Keratinocyte (primary cell): ENCODE data around the gene GLOD4. TPM values are rescaled to one million over a fixed set of nuclear protein-coding genes. Genes with fewer than 3 reads are reported as not detected.
A peak's percentile ranks its signal among the peaks of the same experiment; 100 is the strongest.

Experiments
- DNase-seq: peaks from one replicate; pipeline ENCODE4 v3.0.0-alpha.2; 2011; ENCODE audit warnings: low read depth, missing footprints, low spot score
- FAIRE-seq: peaks from 2 replicates; lab custom pipeline; 2011; peaks lifted over from hg19 to GRCh38; lab: Jason Lieb, UNC
- H2AFZ ChIP-seq: 2 replicates; pipeline ENCODE4 v1.6.0; 2012; ENCODE audit warnings: low read length, control low read depth, inconsistent platforms; ENCODE audit not compliant: control insufficient read depth
- H3K27ac ChIP-seq: 2 replicates; pipeline ENCODE4 v1.5.1; 2011; ENCODE audit warnings: low read length; ENCODE audit not compliant: control insufficient read depth, insufficient read depth
- H3K27me3 ChIP-seq: 3 replicates; pipeline ENCODE4 v1.6.0; 2011; ENCODE audit warnings: low read length; ENCODE audit not compliant: control insufficient read depth, insufficient read depth; ENCODE audit errors: extremely low read depth
- H3K36me3 ChIP-seq, 2 experiments: 2 replicates in 1 of 2; 3 replicates in 1 of 2; pipeline ENCODE4 v1.5.1; 2011; ENCODE audit warnings: low read length in 2 of 2, mild to moderate bottlenecking in 1 of 2; ENCODE audit not compliant: control insufficient read depth in 2 of 2, insufficient read depth in 2 of 2; ENCODE audit errors: extremely low read depth in 1 of 2
- H3K4me1 ChIP-seq: 3 replicates; pipeline ENCODE4 v1.5.1; 2011; ENCODE audit warnings: low read length; ENCODE audit not compliant: control insufficient read depth, insufficient read depth; ENCODE audit errors: extremely low read depth
- H3K4me2 ChIP-seq: 3 replicates; pipeline ENCODE4 v1.6.0; 2011; ENCODE audit warnings: low read depth, low read length; ENCODE audit not compliant: control insufficient read depth, insufficient read depth; ENCODE audit errors: extremely low read depth
- H3K4me3 ChIP-seq, 3 experiments: fragments of 200-600 bp in 1 of 3; sonication (generic) in 1 of 3; 2 replicates in 2 of 3; 3 replicates in 1 of 3; pipeline ENCODE4 v1.5.1; 2011 to 2016; ENCODE audit warnings: low read length in 3 of 3, mild to moderate bottlenecking in 3 of 3, control low read depth in 2 of 3, inconsistent platforms in 1 of 3, low read depth in 1 of 3, mixed read lengths in 1 of 3, mixed run types in 1 of 3, moderate library complexity in 1 of 3; ENCODE audit not compliant: control insufficient read depth in 2 of 3, insufficient read depth in 2 of 3; ENCODE audit errors: extremely low read depth in 1 of 3
- H3K79me2 ChIP-seq: 2 replicates; pipeline ENCODE4 v1.6.0; 2012; ENCODE audit warnings: low read length; ENCODE audit not compliant: control insufficient read depth, insufficient read depth
- H3K9ac ChIP-seq: 3 replicates; pipeline ENCODE4 v1.6.0; 2011; ENCODE audit warnings: low read length; ENCODE audit not compliant: control insufficient read depth, insufficient read depth; ENCODE audit errors: extremely low read depth
- H3K9me1 ChIP-seq: 3 replicates; pipeline ENCODE4 v1.6.0; 2011; ENCODE audit warnings: low read length; ENCODE audit not compliant: control insufficient read depth, insufficient read depth; ENCODE audit errors: extremely low read depth
- H3K9me3 ChIP-seq: 2 replicates; pipeline ENCODE4 v1.5.1; 2012; ENCODE audit warnings: low read depth, low read length; ENCODE audit not compliant: control insufficient read depth
- H4K20me1 ChIP-seq: 3 replicates; pipeline ENCODE4 v1.6.0; 2011; ENCODE audit warnings: low read length; ENCODE audit not compliant: control insufficient read depth, insufficient read depth; ENCODE audit errors: extremely low read depth
- CTCF ChIP-seq, 3 experiments: IDR thresholded peaks in 1 of 3; conservative IDR thresholded peaks in 1 of 3; optimal IDR thresholded peaks in 1 of 3; 2 replicates in 2 of 3; 3 replicates in 1 of 3; pipeline versions ENCODE3 to v1.5.1; 2011; ENCODE audit warnings: low read length in 3 of 3, mild to moderate bottlenecking in 3 of 3, moderate library complexity in 2 of 3, control low read depth in 1 of 3, inconsistent platforms in 1 of 3; ENCODE audit not compliant: insufficient read depth in 2 of 3; ENCODE audit errors: extremely low read depth in 1 of 3
- EZH2 ChIP-seq: IDR thresholded peaks from one replicate; pipeline ENCODE4 v1.6.1; 2012; ENCODE audit warnings: inconsistent platforms, mild to moderate bottlenecking, low read length, moderate library complexity
- dilution Hi-C: fragments of 300-500 bp; cut with MboI; formaldehyde crosslinking; loops from one replicate; pipeline ENCODE4 v1.7.0; 2020; ENCODE audit warnings: low sequenced_read_pairs; ENCODE audit not compliant: extremely low pct_ligation_motif_present
- polyA plus RNA-seq, 5 experiments: library from polyadenylated mRNA; depleted of rRNA in 3 of 5; stranded (reverse) in 3 of 5; stranded (forward) in 1 of 5; unstranded in 1 of 5; fragments of >200 nt; gene quantifications; 1 replicate in 1 of 5; 2 replicates in 3 of 5; 3 replicates in 1 of 5; pipeline versions ENCODE4 v1.2.1 to v1.2.3, GENCODE V29; 2011 to 2012; ENCODE audit warnings: missing spikeins in 2 of 5, low read depth in 1 of 5, low replicate concordance in 1 of 5

The GLOD4 gene
- polyA plus RNA-seq, 1 donor (not counting 4 experiments of a cell fraction or from before 2014, with no cell fraction given) = 71.9 TPM

GRCh38 chr17:732902-733720 lies 49.0 kb downstream of the GLOD4 start:
- peak overlapping the region; percentile 59 to 68 (median 59) for H3K4me3 ChIP-seq
- H4K20me1 ChIP-seq = no peaks in the 10 kb centered on the region
- H2AFZ ChIP-seq = no peak overlapping the region
- H3K9me3 ChIP-seq = no peaks in the 10 kb centered on the region
- peak overlapping the region; percentile 69 for H3K27ac ChIP-seq
- peak overlapping the region; percentile 94 for H3K4me2 ChIP-seq
- dilution Hi-C loops = no loop called here
- peaks cover 30% of the 10 kb centered on the region for H3K79me2 ChIP-seq
- DNase-seq (no peak), FAIRE-seq (no peak)
- no peaks in the 10 kb centered on the region for H3K9me1 ChIP-seq
- TF ChIP-seq EZH2 = no peak
- TF ChIP-seq CTCF (optimal IDR thresholded peaks at IDR 0.05 in 1 of 3, IDR thresholded peaks at IDR 0.05 in 1 of 3, conservative IDR thresholded peaks at IDR 0.05 in 1 of 3; ENCODE audit: extremely low read depth in 1 of 3, insufficient read depth in 2 of 3, low read length in 3 of 3) = no peak
- no peaks in the 10 kb centered on the region for H3K27me3 ChIP-seq
- H3K4me1 ChIP-seq = peaks cover 61% of the 10 kb centered on the region
- peak overlapping the region; percentile 74 for H3K9ac ChIP-seq
- peaks cover 0 to 5% of the 10 kb centered on the region in 2 experiments for H3K36me3 ChIP-seq

- peak within 1 kb of the TSS; percentile 71 to 80 (median 74) for H3K4me3 ChIP-seq
- H3K27me3 ChIP-seq = no peaks in the 10 kb centered on the region
- dilution Hi-C loops = no loop called here
- H3K9me3 ChIP-seq = no peaks in the 10 kb centered on the region
- peaks cover 57% of the 10 kb centered on the region for H3K4me1 ChIP-seq
- H3K27ac ChIP-seq = peak within 1 kb of the TSS; percentile 100
- TF ChIP-seq CTCF (optimal IDR thresholded peaks at IDR 0.05 in 1 of 3, IDR thresholded peaks at IDR 0.05 in 1 of 3, conservative IDR thresholded peaks at IDR 0.05 in 1 of 3; ENCODE audit: extremely low read depth in 1 of 3, insufficient read depth in 2 of 3, low read length in 3 of 3) (no peak), EZH2 (no peak)
- DNase-seq (no peak), FAIRE-seq (no peak)
- H2AFZ ChIP-seq = peak within 1 kb of the TSS; percentile 25
- H3K9ac ChIP-seq = peak within 1 kb of the TSS; percentile 86
- no peaks in the 10 kb centered on the region for H4K20me1 ChIP-seq
- H3K9me1 ChIP-seq = no peaks in the 10 kb centered on the region
- H3K36me3 ChIP-seq = peaks cover 0 to 5% of the 10 kb centered on the region in 2 experiments
- peak within 1 kb of the TSS; percentile 94 for H3K4me2 ChIP-seq
- H3K79me2 ChIP-seq = peaks cover 30% of the 10 kb centered on the region
Measured at GRCh38 chr17:732067-732901, 49.8 kb downstream of the GLOD4 start, which contains the start of gene TLCD3A. TLCD3A (plus strand) TSS chr17:732596; CDS start chr17:732648, 52 bp downstream.
